T-helper 1 cell treated with Interleukin-12 subunit alpha and Interleukin-12 subunit beta and Interleukin-4 antibody, amounts not matched to agents 30 ng/mL and 1 ng/mL, for 36 hours (primary cell): Measurements from ENCODE around the gene TRPM2. TPM values are rescaled to one million over a fixed set of nuclear protein-coding genes. Genes with fewer than 3 reads are reported as not detected.

ENCODE experiments used
- intact Hi-C: fragments of 100-400 bp; cut with micrococcal nuclease; formaldehyde crosslinking; loops from one replicate; pipeline ENCODE4 v1.15.1; 2024
- total RNA-seq: library from RNA; stranded (reverse); gene quantifications from 2 replicates; pipeline ENCODE4 v1.2.3, GENCODE V29; 2022

TRPM2 gene
- 35.2 and 35.6 TPM in 2 replicates for total RNA-seq

GRCh38 chr21:44353191-44353970, at the start of gene TRPM2:
Gene TRPM2 (plus strand): TSS chr21:44353621. CDS start chr21:44353701, 80 bp downstream.
- intact Hi-C loops = no loop called here

- intact Hi-C loops = loop anchor here (5.0 kb wide), 2 partner anchors 173 to 237 kb away; no protein-coding TSS in a partner anchor
Measured at GRCh38 chr21:44304011-44304616, 49.3 kb upstream of the TRPM2 start.

GRCh38 chr21:44304877-44305293, 48.5 kb upstream of the TRPM2 start:
- intact Hi-C loops = loop anchor here (5.0 kb wide), 2 partner anchors 172 to 238 kb away; no protein-coding TSS in a partner anchor

GRCh38 chr21:44305691-44306090, 47.7 kb upstream of the TRPM2 start:
- intact Hi-C loops = no loop called here

GRCh38 chr21:44306936-44307704, 46.3 kb upstream of the TRPM2 start:
- intact Hi-C loops = no loop called here

- intact Hi-C loops = no loop called here
Measured at GRCh38 chr21:44310628-44311507, 42.6 kb upstream of the TRPM2 start.

GRCh38 chr21:44312089-44312488, 41.3 kb upstream of the TRPM2 start:
- intact Hi-C loops = no loop called here

GRCh38 chr21:44312716-44313115, 40.7 kb upstream of the TRPM2 start:
- intact Hi-C loops = no loop called here

GRCh38 chr21:44313451-44313850, 40.0 kb upstream of the TRPM2 start:
- intact Hi-C loops = no loop called here

- intact Hi-C loops = no loop called here
Measured at GRCh38 chr21:44314128-44314527, 39.3 kb upstream of the TRPM2 start.

- intact Hi-C loops = no loop called here
Measured at GRCh38 chr21:44314561-44314960, 38.9 kb upstream of the TRPM2 start.

- intact Hi-C loops = no loop called here
Measured at GRCh38 chr21:44315691-44316203, 37.7 kb upstream of the TRPM2 start.

- intact Hi-C loops = no loop called here
Measured at GRCh38 chr21:44316277-44316900, 37.0 kb upstream of the TRPM2 start.

- intact Hi-C loops = no loop called here
Measured at GRCh38 chr21:44317241-44317782, 36.1 kb upstream of the TRPM2 start.

GRCh38 chr21:44317871-44318270, 35.5 kb upstream of the TRPM2 start:
- intact Hi-C loops = no loop called here

GRCh38 chr21:44318489-44319285, 34.7 kb upstream of the TRPM2 start:
- intact Hi-C loops = no loop called here

- intact Hi-C loops = no loop called here
Measured at GRCh38 chr21:44319407-44320065, 33.9 kb upstream of the TRPM2 start.

- intact Hi-C loops = no loop called here
Measured at GRCh38 chr21:44320847-44321246, 32.6 kb upstream of the TRPM2 start.
